ENCODE results near the gene GGA2.
"Not testable (repeated sequence)": the region's sequence is repeated elsewhere in the genome, so short reads cannot be mapped to it uniquely, and the experiment has no call there.

Gene GGA2

GRCh38 chr16:23523876-23524385 lies 13.6 kb upstream of the GGA2 start:
- no peak for DNase-seq

- no peak for DNase-seq
These were observed 13.0 kb upstream of the GGA2 start for GRCh38 chr16:23523321-23523720.

- no peak for DNase-seq
These were observed 11.7 kb upstream of the GGA2 start for GRCh38 chr16:23521965-23522364.

- DNase-seq: no peak
These were observed 10.9 kb upstream of the GGA2 start for GRCh38 chr16:23521037-23521743.

- no peak for DNase-seq
These were observed 10.2 kb upstream of the GGA2 start for GRCh38 chr16:23520500-23520899.

- no peak for DNase-seq
These were observed 9.0 kb upstream of the GGA2 start for GRCh38 chr16:23519282-23519681.

GRCh38 chr16:23518435-23518891 lies 8.2 kb upstream of the GGA2 start:
- peak in 1 of 5 experiments; percentile 33 for DNase-seq

- peak in 1 of 5 experiments; percentile 28 for DNase-seq
These were observed 6.3 kb upstream of the GGA2 start for GRCh38 chr16:23516366-23517137.

GRCh38 chr16:23515881-23516280 lies 5.6 kb upstream of the GGA2 start:
- no peak for DNase-seq

- DNase-seq: peak in 3 of 5 experiments; percentile 18 to 92 (median 65)
These were observed 4.3 kb upstream of the GGA2 start for GRCh38 chr16:23514381-23515152.

- DNase-seq: no peak
These were observed 1.9 kb upstream of the GGA2 start for GRCh38 chr16:23512168-23512695.

- DNase-seq: no peak
These were observed 1.4 kb upstream of the GGA2 start for GRCh38 chr16:23511731-23512130.

GRCh38 chr16:23510915-23511270 lies 599 bp upstream of the GGA2 start:
- DNase-seq: not testable (repeated sequence)

- DNase-seq: peak in 3 of 5 experiments; percentile 11 to 87 (median 65)
These were observed 521 bp downstream of the GGA2 start for GRCh38 chr16:23509782-23510163.

GRCh38 chr16:23509441-23509754 lies 896 bp downstream of the GGA2 start:
- no peak for DNase-seq

- DNase-seq: no peak
These were observed 1.5 kb downstream of the GGA2 start for GRCh38 chr16:23508589-23509440.

GRCh38 chr16:23506606-23506994 lies 3.7 kb downstream of the GGA2 start:
- no peak for DNase-seq

GRCh38 chr16:23505671-23506605 lies 4.4 kb downstream of the GGA2 start:
- no peak for DNase-seq

- DNase-seq: no peak
These were observed 5.1 kb downstream of the GGA2 start for GRCh38 chr16:23505180-23505665.

GRCh38 chr16:23504453-23505179 lies 5.7 kb downstream of the GGA2 start:
- DNase-seq: peak in 3 of 5 experiments; percentile 63 to 96 (median 78)
